Prostate gland (tissue), 2 donors: Measurements from ENCODE around the gene ASTL. TPM values are rescaled to one million over a fixed set of nuclear protein-coding genes. Genes with fewer than 3 reads are reported as not detected.

ENCODE experiments used
- DNase-seq: peaks from one replicate; pipeline ENCODE4 v3.0.0-alpha.2; 2019; ENCODE audit warnings: low spot score
- H3K27ac ChIP-seq, 2 donors: fragments of 200-600 bp; sonication (generic); 2 replicates each; pipeline ENCODE4 v1.5.1; 2017 to 2019
- H3K27me3 ChIP-seq: fragments of 200-600 bp; sonication (generic); replicated peaks from 2 replicates; pipeline ENCODE4 v1.5.1; 2019; ENCODE audit not compliant: insufficient read depth
- H3K36me3 ChIP-seq, 2 donors: fragments of 200-600 bp; sonication (generic); 1 replicate in 1 of 2; 2 replicates in 1 of 2; pipeline versions ENCODE4 v1.5.1 to v1.8.1; 2017 to 2019
- H3K4me1 ChIP-seq: fragments of 200-600 bp; sonication (generic); replicated peaks from 2 replicates; pipeline ENCODE4 v1.5.1; 2019
- H3K4me3 ChIP-seq, 2 donors: fragments of 200-600 bp; sonication (generic); 2 replicates each; pipeline ENCODE4 v1.5.1; 2017 to 2019
- H3K9me3 ChIP-seq: fragments of 200-600 bp; sonication (generic); 2 replicates; pipeline ENCODE4 v1.5.1; 2017
- CTCF ChIP-seq, 4 experiments: fragments of 200-600 bp in 2 of 4; fragments of 450-650 bp in 2 of 4; sonication (generic) in 2 of 4; IDR thresholded peaks; 1 replicate in 3 of 4; 2 replicates in 1 of 4; pipeline ENCODE4 v1.5.1; 2016 to 2019; ENCODE audit warnings: antibody characterized with exemption in 4 of 4, mild to moderate bottlenecking in 2 of 4, moderate library complexity in 2 of 4
- POLR2A ChIP-seq: fragments of 450-650 bp; IDR thresholded peaks from one replicate; pipeline ENCODE4 v1.6.1; 2016; ENCODE audit warnings: antibody characterized with exemption, mild to moderate bottlenecking
- POLR2AphosphoS5 ChIP-seq: sonication (generic); formaldehyde crosslinking; IDR thresholded peaks from one replicate; pipeline ENCODE4 v1.6.1; 2017; ENCODE audit warnings: antibody characterized with exemption
- WGBS: methylation state at CpG from one replicate; pipeline ENCODE4 v1.1.5; 2018; 5-methylcytosine and 5-hydroxymethylcytosine counted together
- intact Hi-C: fragments of 100-400 bp; cut with DNase I; formaldehyde crosslinking; loops from one replicate; pipeline ENCODE4 v1.14.2; 2022
- total RNA-seq, 2 donors: library from RNA; depleted of rRNA; stranded (reverse); fragments of >200 nt; gene quantifications; one replicate each; pipeline ENCODE4 v1.1.0, GENCODE V29; 2016

ASTL gene
- total RNA-seq, 2 donors from 2014 or later = 0.57 TPM; not detected in 1

GRCh38 chr2:96181529-96181928, 43.2 kb upstream of the ASTL start:
- Histone ChIP-seq H3K4me3 (no peak overlapping the region), H3K27me3 (no peaks in the 10 kb centered on the region), H3K36me3 (peaks cover 0 to 8% of the 10 kb centered on the region in 2 donors), H3K4me1 (no peaks in the 10 kb centered on the region), H3K9me3 (no peaks in the 10 kb centered on the region), H3K27ac (no peak overlapping the region)
- DNase-seq = no peak
- intact Hi-C loops = no loop called here
- no peak for TF ChIP-seq POLR2A
- WGBS = 70% methylated on average over 5 of the region's 5 CpGs

- intact Hi-C loops = no loop called here
Observed at GRCh38 chr2:96180521-96180920, 42.2 kb upstream of the ASTL start.

GRCh38 chr2:96180002-96180401, 41.7 kb upstream of the ASTL start:
- no peaks in the 10 kb centered on the region for H3K4me1 ChIP-seq
- WGBS = 94% methylated on average over 1 of the region's 1 CpG
- H3K4me3 ChIP-seq = no peak overlapping the region
- TF ChIP-seq POLR2AphosphoS5 = no peak
- TF ChIP-seq CTCF (IDR thresholded peaks at IDR 0.05) = no peak
- no peak for TF ChIP-seq POLR2A
- no peaks in the 10 kb centered on the region for H3K27me3 ChIP-seq
- intact Hi-C loops = no loop called here
- no peaks in the 10 kb centered on the region for H3K9me3 ChIP-seq
- no peak overlapping the region for H3K27ac ChIP-seq
- DNase-seq = no peak
- H3K36me3 ChIP-seq = no peaks in the 10 kb centered on the region

More at GRCh38 chr2:96180521-96180920, 42.2 kb upstream of the ASTL start:
- TF ChIP-seq CTCF (IDR thresholded peaks at IDR 0.05) = no peak
- no peak for TF ChIP-seq POLR2A
- no peak for TF ChIP-seq POLR2AphosphoS5
- H3K4me3 ChIP-seq = no peak overlapping the region
- H3K36me3 ChIP-seq = no peaks in the 10 kb centered on the region
- DNase-seq = no peak
- no peaks in the 10 kb centered on the region for H3K9me3 ChIP-seq
- no peaks in the 10 kb centered on the region for H3K27me3 ChIP-seq
- H3K4me1 ChIP-seq = no peaks in the 10 kb centered on the region
- H3K27ac ChIP-seq = no peak overlapping the region

- Histone ChIP-seq H3K4me3 (no peak overlapping the region), H3K27me3 (no peaks in the 10 kb centered on the region), H3K36me3 (no peaks in the 10 kb centered on the region), H3K4me1 (no peaks in the 10 kb centered on the region), H3K27ac (no peak overlapping the region), H3K9me3 (no peaks in the 10 kb centered on the region)
- DNase-seq = no peak
- WGBS = 47% methylated on average over 4 of the region's 4 CpGs
- intact Hi-C loops = no loop called here
- TF ChIP-seq POLR2AphosphoS5 = no peak
- TF ChIP-seq CTCF (IDR thresholded peaks at IDR 0.05) = no peak
- no peak for TF ChIP-seq POLR2A
Observed at GRCh38 chr2:96176661-96177060, 38.4 kb upstream of the ASTL start.

- DNase-seq = no peak
- intact Hi-C loops = no loop called here
- TF ChIP-seq POLR2AphosphoS5 = no peak
- no peak for TF ChIP-seq CTCF (IDR thresholded peaks at IDR 0.05)
- no peak for TF ChIP-seq POLR2A
- Histone ChIP-seq H3K4me3 (no peak overlapping the region), H3K36me3 (no peaks in the 10 kb centered on the region), H3K4me1 (no peaks in the 10 kb centered on the region), H3K27me3 (no peaks in the 10 kb centered on the region), H3K27ac (no peak overlapping the region), H3K9me3 (no peaks in the 10 kb centered on the region)
- 86% methylated on average over 6 of the region's 6 CpGs for WGBS
Observed at GRCh38 chr2:96175951-96176350, 37.6 kb upstream of the ASTL start.
